Coronary artery (tissue), 2 donors: Measurements from ENCODE around the gene PTGDR2.

ENCODE experiments used
- DNase-seq: peaks from one replicate; pipeline ENCODE4 v3.0.0-alpha.2; 2017; ENCODE audit warnings: low spot score
- H3K27ac ChIP-seq, 2 donors: fragments of 200-600 bp; sonication (generic); one replicate each; pipeline ENCODE4 v1.5.1; 2016 to 2019
- H3K4me3 ChIP-seq: fragments of 200-600 bp; sonication (generic); 2 replicates; pipeline ENCODE4 v1.5.1; 2016; ENCODE audit warnings: mild to moderate bottlenecking, moderate library complexity
- TF ChIP-seq, protein P1 (sequence below): fragments of 200-600 bp; sonication (generic); IDR thresholded peaks from one replicate; pipeline ENCODE4 v1.5.1; 2019; ENCODE audit warnings: antibody characterized with exemption

Gene PTGDR2

DNA sequence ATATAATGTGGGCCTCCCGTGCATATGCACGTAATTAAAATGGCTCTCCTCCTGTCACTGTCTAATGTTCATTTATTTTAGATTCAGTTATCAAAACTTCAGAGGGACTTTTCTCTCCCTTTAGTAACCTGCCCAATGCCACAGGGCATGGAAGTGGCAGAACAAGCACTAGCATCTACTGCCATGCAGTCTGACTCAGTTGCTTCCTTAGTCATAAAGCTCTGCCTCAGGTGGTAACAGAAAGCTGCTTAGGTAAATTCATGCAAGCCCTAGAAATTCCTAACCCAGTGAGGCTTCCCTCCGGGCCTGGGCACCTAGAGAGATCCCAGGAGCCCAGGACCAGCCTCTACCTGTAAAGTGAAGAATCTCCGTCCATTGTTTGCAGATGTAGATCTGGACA, 41.7 kb upstream of the PTGDR2 start:
- no peak overlapping the region for H3K27ac ChIP-seq
- TF ChIP-seq, protein P1, sequence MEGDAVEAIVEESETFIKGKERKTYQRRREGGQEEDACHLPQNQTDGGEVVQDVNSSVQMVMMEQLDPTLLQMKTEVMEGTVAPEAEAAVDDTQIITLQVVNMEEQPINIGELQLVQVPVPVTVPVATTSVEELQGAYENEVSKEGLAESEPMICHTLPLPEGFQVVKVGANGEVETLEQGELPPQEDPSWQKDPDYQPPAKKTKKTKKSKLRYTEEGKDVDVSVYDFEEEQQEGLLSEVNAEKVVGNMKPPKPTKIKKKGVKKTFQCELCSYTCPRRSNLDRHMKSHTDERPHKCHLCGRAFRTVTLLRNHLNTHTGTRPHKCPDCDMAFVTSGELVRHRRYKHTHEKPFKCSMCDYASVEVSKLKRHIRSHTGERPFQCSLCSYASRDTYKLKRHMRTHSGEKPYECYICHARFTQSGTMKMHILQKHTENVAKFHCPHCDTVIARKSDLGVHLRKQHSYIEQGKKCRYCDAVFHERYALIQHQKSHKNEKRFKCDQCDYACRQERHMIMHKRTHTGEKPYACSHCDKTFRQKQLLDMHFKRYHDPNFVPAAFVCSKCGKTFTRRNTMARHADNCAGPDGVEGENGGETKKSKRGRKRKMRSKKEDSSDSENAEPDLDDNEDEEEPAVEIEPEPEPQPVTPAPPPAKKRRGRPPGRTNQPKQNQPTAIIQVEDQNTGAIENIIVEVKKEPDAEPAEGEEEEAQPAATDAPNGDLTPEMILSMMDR = no peak
- DNase-seq = no peak

DNA sequence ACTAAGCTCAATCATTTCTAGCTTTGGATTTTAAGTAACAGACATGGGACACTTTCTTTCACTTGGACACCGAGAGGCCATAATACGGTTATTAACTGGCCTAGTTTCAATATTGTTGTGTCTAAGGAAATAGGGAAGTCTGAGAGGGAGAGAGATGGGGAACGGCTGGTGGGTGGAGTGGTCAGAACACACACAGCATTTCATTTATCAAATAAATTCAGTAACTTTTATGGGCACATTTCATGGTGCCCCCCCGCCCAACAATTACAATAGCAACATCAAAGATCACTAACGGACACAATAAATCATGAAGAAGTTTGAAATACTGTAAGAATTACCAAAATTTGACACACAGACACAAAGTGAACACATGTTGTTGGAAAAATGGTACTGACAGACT, 39.9 kb upstream of the PTGDR2 start:
- Histone ChIP-seq H3K4me3 (no peak overlapping the region), H3K27ac (no peak overlapping the region)
- no peak for DNase-seq
- TF ChIP-seq, protein P1 = no peak

More for the DNA sequence above, 41.7 kb upstream of the PTGDR2 start:
- no peak overlapping the region for H3K4me3 ChIP-seq

DNA sequence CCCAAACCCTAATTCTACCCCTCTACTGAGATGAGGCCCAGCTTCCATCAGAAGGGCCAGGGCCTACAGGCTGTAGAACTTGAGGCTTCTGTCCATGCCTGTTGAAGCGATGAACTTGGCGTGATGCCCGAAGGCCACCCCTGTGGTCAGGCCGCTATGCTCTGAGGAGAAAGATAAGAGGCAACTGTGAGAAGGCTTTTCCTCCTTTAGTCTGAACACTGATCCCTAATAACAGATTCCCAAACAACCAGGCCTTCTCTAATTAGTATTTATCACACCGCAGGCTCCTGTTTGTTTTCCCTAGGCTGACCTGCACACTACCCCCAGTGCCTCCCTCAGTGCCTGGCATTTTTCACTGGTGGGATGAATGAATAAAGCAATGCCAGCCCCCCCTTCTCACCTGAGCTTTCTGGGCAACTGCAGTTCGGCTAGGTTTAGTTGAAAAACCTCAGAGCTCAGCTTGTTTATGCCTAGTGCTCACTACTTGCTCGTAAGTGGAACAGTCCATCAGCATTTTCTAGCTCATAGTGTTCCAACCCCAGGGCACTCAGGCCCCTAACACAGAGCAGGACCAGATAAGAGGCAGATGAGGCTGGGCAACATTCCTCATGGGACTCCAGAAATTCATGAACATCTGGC, 35.5 kb upstream of the PTGDR2 start:
- no peak for DNase-seq
- Histone ChIP-seq H3K4me3 (no peak overlapping the region), H3K27ac (no peak overlapping the region)
- TF ChIP-seq, protein P1 = no peak

DNA sequence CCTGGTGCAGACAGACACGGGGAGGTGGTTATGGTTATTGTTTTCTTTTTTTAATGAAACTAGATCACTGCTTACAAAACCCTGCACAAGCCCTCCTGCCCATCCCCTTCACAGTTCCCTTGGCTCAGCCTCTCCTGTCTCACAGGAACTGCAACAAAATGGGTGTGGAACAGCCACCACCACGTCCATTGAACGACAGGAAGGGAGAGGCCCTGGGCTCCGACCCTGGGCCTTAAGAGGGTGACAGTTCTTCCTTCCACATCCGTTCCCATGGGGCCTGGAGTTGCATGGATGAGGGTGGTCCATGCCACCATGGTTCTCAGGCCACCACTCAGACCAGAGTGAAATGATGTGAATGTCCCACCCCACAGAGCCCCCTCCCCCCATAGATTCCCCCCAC, 34.9 kb upstream of the PTGDR2 start:
- H3K4me3 ChIP-seq = no peak overlapping the region
- TF ChIP-seq, protein P1 = no peak
- DNase-seq = no peak
- H3K27ac ChIP-seq = no peak overlapping the region

DNA sequence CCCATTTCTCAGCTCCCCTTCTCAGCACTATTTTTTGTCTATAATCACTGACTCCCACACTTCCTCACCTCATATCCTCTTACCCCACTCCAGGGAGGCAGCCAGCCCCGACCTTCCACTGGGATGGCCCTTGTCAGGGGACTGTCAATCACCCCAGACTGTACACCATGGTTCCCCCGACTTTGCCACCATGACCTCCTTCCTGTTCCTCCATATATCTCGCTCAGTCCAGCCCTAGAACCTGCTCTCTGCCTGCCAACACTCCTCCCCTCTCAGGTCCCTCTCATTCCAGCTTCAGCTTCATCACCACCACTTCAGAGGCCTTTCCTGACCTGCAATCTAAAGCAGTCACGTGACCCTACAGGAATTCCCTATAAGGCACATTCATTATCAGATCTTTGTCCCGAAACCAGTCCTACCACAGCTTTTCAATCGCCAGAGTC, 34.1 kb upstream of the PTGDR2 start:
- no peak for DNase-seq
- Histone ChIP-seq H3K27ac (no peak overlapping the region), H3K4me3 (no peak overlapping the region)
- TF ChIP-seq, protein P1 = no peak

DNA sequence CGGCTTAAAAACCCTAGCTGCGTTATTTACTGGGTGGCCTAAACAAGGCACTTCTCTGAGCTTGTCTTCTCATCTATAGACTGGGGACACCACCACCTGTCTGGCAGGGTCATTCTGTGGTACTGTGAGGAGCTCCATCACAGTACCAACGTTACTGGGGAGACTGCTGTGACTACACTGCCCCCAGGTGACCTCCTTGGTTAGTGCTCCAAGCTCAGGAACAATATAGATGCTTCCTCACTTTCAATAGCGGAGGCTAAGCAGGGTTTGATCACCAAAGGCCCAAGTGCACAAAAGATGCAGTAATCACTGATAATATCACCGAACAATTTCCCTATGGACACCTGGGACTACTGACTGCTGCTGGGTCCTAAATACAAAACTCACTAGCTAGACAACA, 31.8 kb upstream of the PTGDR2 start:
- TF ChIP-seq, protein P1 = no peak
- no peak overlapping the region for H3K27ac ChIP-seq
- H3K4me3 ChIP-seq = no peak overlapping the region
- no peak for DNase-seq

DNA sequence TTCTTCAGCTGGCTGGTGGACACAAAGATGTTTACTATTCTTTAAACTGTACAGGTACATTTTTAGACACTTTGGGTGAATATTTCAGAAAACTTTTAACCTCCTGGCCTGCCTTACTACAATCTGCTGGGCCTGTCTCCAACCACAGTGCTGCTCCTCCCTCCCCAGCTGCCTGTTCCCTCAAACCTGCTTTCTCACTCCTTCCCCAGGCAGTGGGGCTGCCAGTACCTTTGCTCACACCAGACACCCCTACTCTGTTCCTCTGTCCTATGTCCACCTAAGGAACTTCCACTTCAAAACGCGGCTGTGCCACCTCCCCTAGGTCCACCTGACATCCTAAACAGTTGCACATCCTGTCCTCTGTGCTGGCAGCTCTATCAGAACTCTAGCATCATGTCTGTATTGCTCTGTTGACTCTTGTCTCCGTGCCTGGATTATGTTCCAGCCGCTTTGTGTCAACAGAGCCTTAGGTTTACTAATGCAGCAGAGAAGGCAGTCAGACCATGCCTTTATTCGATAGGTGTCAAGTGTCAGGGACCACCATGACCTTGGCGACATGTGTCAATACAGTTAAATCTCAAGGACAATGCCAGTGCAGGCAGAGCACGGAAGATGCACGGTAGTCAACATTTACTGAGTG, 25.0 kb upstream of the PTGDR2 start:
- no peak overlapping the region for H3K27ac ChIP-seq
- no peak overlapping the region for H3K4me3 ChIP-seq
- DNase-seq = no peak
- TF ChIP-seq, protein P1 = no peak
